Measurements from ENCODE around the gene DNAH14. TPM values are rescaled to one million over a fixed set of nuclear protein-coding genes. Genes with fewer than 3 reads are reported as not detected.

Gene DNAH14
- total and polyA plus RNA-seq, 2 of the 8 experiments (the other 6 are each of a cell fraction or from before 2014, with no cell fraction given) = 8.4 to 40.7 TPM

GRCh38 chr1:225137976-225138375, 208.5 kb downstream of the DNAH14 start:
- Histone ChIP-seq H4K20me1 (replicated peaks in 1 of 2; ENCODE audit: control insufficient read depth in 1 of 2, insufficient read depth in 2 of 2, low read length in 2 of 2) (no peaks in the 10 kb centered on the region), H3K4ac (replicated peaks; ENCODE audit: insufficient read length, low read depth, low read length) (no peak overlapping the region), H2BK5ac (ENCODE audit: low read depth, low read length) (no peak overlapping the region), H3K9me3 (ENCODE audit: insufficient read depth in 2 of 2, low read depth in 1 of 2, low read length in 1 of 2) (no peaks in the 10 kb centered on the region), H3K23ac (ENCODE audit: insufficient read length) (no peak overlapping the region), H3K14ac (ENCODE audit: insufficient read length) (no peak overlapping the region), H3K79me1 (ENCODE audit: low read depth, low read length) (no peaks in the 10 kb centered on the region), H3K9ac (replicated peaks in 1 of 4; ENCODE audit: extremely low read depth in 1 of 4, low read depth in 3 of 4, low read length in 3 of 4) (no peak overlapping the region), H3K56ac (replicated peaks; ENCODE audit: insufficient read length, low read depth, low read length) (no peak overlapping the region), H2BK120ac (replicated peaks; ENCODE audit: low read depth, low read length) (no peak overlapping the region), H2BK20ac (ENCODE audit: low read length) (no peak overlapping the region), H4K8ac (ENCODE audit: extremely low read depth, insufficient read depth, low read length) (no peak overlapping the region; the same call in 1 of the 2 replicates), H2BK15ac (ENCODE audit: low read length) (no peak overlapping the region), H3K36me3 (ENCODE audit: control insufficient read depth in 2 of 4, insufficient read depth in 4 of 4, low read length in 3 of 4) (no peaks in the 10 kb centered on the region), H2AFZ (ENCODE audit: low read length) (no peak overlapping the region), H3K4me1 (replicated peaks in 1 of 4; ENCODE audit: control insufficient read depth in 3 of 4, insufficient read depth in 4 of 4, low read length in 3 of 4) (no peaks in the 10 kb centered on the region), H3K27ac (ENCODE audit: low read depth, low read length) (no peak overlapping the region), H2BK12ac (ENCODE audit: low read depth, low read length) (no peak overlapping the region), H3K23me2 (ENCODE audit: low read depth, low read length) (no peaks in the 10 kb centered on the region), H2AK5ac (ENCODE audit: low read depth, low read length) (no peak overlapping the region), H3K79me2 (ENCODE audit: control insufficient read depth in 1 of 2, insufficient read depth in 2 of 2, low read length in 2 of 2) (no peaks in the 10 kb centered on the region), H3K4me3 (ENCODE audit: extremely low read depth in 1 of 4, insufficient read depth in 2 of 4, low read depth in 3 of 4, low read length in 4 of 4) (no peak overlapping the region), H3K18ac (ENCODE audit: extremely low read depth, low read length) (no peak overlapping the region), H4K91ac (replicated peaks; ENCODE audit: insufficient read length, low read length) (no peak overlapping the region), H3K27me3 (replicated peaks in 1 of 4; ENCODE audit: control insufficient read depth in 3 of 4, extremely low read depth in 1 of 4, insufficient read depth in 3 of 4, low read length in 3 of 4) (no peaks in the 10 kb centered on the region), H3K4me2 (ENCODE audit: insufficient read depth in 1 of 2, low read depth in 2 of 2, low read length in 2 of 2) (no peak overlapping the region), H4K5ac (ENCODE audit: insufficient read length, low read depth, low read length) (no peak overlapping the region)
- ChIA-PET CTCF (ENCODE audit: partially characterized antibody) (no interaction called here), POLR2A (ENCODE audit: partially characterized antibody) (no interaction called here)
- TF ChIP-seq CREB1 (IDR thresholded peaks at IDR 0.05) = no peak
- TF ChIP-seq MAX (IDR thresholded peaks at IDR 0.05) = no peak
- no peak for TF ChIP-seq EGR1 (IDR thresholded peaks at IDR 0.05; ENCODE audit: borderline replicate concordance, low read depth, low read length)
- no peak for TF ChIP-seq BCL11A (IDR thresholded peaks at IDR 0.05; ENCODE audit: low read depth in 2 of 2, low read length in 2 of 2)
- TF ChIP-seq GTF2F1 (IDR thresholded peaks at IDR 0.05; ENCODE audit: borderline replicate concordance, low read depth, low read length) = no peak
- TF ChIP-seq, protein P1, sequence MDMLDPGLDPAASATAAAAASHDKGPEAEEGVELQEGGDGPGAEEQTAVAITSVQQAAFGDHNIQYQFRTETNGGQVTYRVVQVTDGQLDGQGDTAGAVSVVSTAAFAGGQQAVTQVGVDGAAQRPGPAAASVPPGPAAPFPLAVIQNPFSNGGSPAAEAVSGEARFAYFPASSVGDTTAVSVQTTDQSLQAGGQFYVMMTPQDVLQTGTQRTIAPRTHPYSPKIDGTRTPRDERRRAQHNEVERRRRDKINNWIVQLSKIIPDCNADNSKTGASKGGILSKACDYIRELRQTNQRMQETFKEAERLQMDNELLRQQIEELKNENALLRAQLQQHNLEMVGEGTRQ (IDR thresholded peaks at IDR 0.05; ENCODE audit: low read length) = no peak
- no peak for TF ChIP-seq POLR2AphosphoS5 (IDR thresholded peaks at IDR 0.05; ENCODE audit: low read depth, low read length)
- TF ChIP-seq SUZ12 (IDR thresholded peaks at IDR 0.05; ENCODE audit: low read length) = no peak
- FAIRE-seq (no peak), DNase-seq (ENCODE audit: low read depth in 1 of 2, low spot score in 2 of 2) (no peak)
- WGBS, 2 experiments (ENCODE audit: extremely low coverage in 1 of 2, insufficient coverage in 1 of 2, insufficient read length in 1 of 2, insufficient replicate concordance in 2 of 2, low coverage in 1 of 2, low lambda C conversion rate in 2 of 2, missing lambda C conversion rate in 1 of 2) = 94% methylated on average over 3 of the region's 3 CpGs; no CpG with 5 or more reads in 1 of the 2 experiments

All from H1 (cell line).